Stimulated activated CD8-positive, alpha-beta memory T cell treated with anti-CD3 and anti-CD28 coated beads, Interleukin-7, amount 100 ng/mL, for 4 hours (primary cell): ENCODE data around the gene FAM131C.
"Not testable (repeated sequence)": the region's sequence is repeated elsewhere in the genome, so short reads cannot be mapped to it uniquely, and the experiment has no call there.

Experiments used
- DNase-seq, 2 donors: peaks; one replicate each; pipeline ENCODE4 v3.0.0-alpha.2; 2020; ENCODE audit warnings: low read depth in 2 of 2

FAM131C gene

DNA sequence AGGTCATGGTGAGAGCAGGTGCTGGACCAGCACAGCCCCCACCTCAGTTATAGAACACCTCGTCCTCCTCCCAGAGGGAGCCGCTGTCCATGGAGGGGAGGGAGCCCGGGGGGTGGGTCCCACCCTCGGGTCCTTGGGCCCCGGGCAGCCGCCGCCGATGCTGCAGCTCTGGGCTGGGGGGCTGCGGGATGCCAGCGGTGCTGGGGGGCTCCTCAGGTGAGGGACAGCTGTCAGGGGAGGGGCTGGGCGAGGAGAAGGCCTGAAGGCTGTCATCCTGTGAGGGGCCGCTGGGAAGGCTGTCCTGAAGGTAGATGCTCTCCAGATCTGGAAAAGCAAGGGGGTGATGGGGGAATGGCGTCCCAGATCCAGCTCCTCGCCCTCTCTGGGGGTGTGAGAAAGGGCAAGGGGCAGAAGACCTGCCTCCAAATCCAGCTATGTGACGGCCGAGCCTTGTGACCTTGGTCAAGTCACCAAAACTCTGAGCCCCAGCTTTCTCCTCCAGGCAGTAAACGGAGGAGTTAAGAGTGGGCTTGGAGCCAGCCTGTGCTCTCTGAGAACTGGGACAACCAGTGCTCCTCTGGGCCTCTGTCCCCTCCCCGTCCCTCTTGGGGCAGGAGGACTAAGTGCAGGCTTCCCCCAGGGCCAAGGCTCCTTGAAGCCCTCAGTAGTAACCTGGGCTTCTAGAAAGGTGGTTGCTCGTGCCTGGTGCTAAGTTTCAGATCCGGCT, 14.9 kb downstream of the FAM131C start:
- DNase-seq, result not testable (repeated sequence)

DNA sequence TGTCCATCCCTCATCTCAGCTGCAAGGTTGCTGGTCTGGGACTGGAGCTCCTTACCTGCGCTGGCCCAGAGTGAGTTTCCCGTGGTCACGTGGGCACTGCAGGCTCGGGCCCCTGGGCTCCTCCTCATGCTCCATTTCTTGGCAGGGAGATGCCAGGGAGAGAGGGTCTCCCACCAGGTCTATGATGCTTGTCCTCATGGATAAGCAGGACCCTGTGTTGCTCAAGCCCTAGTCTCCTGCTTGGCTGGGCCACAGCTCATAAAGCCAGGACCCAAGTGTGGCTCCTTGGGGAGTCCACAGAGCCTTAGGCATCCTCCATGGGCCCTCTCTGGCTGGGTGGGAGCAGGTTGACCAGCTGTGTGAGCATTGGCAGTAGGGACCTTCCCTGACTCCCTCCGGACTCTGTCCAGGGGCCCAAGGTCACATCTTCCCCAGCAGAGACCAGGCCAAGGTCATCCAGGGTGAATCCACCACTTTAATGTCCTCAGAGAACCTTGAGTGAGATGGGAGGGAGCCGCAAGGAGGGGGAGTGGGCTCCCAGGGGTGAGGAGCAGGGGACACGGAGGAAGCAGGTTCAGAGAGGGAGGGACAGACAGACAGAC, 16.0 kb downstream of the FAM131C start:
- not testable (repeated sequence) for DNase-seq

DNA sequence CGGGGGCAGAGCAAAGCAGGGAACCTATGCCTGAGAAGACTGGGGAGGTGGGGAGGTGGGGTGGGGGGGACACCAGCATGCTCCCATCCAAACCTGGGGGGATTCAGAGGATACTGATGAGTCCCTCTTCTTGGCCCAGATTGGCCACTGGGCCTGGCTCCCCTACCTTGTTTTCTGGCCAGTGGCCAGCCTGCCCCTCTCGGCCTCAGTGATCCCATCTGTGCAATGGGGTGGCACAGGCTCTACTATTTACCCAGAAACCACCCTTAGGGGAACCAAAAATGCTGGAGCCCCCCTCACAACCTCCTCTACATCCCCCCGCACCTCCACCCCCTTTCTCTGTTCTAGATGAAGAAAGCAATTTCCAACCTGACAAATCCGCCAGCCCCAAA, 16.9 kb downstream of the FAM131C start:
- DNase-seq, result not testable (repeated sequence)

DNA sequence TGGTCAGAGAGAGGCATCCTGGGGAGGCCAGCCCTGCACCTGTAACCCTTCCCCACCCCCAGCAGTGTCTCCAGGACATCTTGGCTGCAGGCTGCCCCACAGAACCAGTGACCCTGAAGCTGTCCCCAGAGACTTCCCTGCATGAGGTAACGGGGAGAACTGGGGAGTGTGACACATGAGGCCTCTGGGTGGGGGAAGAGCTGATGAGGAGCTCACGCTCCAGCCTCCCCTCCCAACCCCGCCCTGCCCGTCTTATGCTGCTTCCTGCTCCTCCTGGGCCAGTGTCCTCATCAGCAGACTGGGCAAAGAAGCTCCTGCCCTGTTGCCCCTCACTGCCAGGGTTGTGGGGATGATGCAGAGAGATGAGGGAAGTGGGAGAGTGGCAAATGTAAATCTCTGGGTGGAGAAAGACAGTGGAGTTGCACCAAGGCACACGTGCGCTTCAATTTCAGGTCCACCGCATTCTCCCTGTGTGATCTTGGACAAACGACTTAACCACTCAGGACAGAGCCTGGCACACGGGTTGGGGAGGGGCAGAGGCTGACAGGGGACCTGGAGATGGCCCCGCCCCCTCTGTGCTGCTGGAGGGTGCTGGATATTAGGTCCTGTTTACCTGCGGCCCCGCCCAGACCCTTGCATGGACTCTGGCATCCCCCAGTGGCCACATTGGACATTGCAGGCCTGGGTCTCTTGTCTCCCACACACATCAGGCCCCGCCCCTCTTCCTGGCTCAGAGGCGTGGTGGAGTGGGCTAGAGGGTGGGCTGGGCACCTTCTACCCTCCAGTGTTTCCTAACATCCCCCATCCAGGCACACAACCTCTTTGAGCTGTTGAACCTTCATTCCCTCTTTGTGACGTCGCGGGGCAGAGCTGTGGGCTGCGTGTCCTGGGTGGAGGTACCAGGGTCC, 17.6 kb downstream of the FAM131C start:
- DNase-seq, result peak; percentile 71 to 75

DNA sequence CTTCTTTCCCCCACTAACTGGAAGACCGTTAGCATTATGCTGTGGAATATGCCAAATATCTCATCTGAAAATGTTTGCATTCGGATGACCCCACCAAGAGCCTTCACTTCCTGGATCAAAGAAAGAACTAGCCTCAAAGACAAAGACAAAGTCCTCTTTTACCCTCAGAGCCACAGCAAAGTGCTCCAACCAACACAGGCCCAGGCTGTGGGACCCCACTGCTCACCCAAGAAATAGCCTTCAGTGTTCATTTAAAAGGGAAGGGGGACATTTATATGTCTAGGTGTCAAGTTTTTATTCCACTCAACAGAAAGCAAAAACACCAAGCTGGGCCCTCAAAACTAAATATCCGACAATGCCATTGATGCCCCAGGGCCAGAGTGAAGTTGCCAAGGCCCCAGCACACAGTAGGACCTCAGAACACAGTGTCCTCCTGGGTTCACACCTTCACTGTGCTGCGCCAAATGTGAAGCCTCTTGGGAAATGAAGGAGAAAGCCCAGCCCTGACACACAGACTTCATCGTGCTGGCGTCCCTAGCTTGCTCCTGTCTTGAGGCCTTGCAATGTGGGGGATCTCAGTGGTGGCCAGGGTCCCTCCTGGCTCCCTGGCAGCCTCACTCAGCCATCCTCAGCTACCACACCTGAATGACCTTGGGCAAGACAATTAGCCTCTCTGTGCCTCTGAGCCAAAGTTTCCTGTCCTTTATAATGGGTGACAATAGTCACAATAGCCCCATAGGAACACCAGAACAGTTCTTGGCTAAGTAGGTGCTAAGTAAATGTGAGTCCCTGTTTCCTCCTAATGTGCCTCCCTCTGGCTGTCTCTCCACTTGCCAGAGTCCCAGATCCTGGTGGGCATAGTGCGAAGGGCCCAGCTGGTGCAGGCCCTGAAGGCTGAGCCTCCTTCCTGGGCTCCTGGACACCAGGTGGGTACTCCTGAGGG, 18.6 kb downstream of the FAM131C start:
- no peak for DNase-seq

DNA sequence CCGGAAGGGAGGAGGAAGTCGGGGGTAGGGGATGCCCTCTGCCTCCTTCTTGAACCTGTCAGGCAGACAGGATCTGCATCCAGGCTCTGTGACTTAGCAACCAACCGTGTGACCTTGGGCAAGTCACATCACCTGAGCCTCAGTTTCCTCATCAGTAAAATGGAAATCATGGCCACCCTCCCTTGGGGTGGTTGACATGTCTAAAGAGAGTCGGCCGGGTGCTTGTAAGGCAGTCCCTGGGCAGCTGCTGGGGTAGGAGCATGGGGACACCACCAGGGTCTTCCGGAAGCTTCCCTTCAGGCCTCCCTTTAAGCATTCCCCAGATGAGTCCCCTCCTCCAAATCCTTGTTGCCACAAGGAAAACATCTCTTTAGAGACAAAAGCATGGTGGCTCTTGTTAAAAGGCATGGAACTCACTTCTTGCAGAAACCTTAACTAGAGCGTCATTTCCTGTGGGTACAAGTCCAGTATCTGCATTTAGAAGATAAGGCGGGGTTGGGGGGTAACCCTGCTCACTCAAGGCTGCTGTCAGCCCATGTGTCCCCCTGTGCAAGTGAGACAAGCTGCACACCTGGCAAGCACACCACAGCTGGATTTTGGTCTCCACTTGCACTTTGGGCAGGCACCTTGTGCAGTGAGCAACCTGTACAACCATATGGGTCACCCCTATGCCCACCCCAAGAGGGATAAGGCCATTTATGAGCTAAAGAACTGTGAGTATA, 19.5 kb downstream of the FAM131C start:
- no peak for DNase-seq

DNA sequence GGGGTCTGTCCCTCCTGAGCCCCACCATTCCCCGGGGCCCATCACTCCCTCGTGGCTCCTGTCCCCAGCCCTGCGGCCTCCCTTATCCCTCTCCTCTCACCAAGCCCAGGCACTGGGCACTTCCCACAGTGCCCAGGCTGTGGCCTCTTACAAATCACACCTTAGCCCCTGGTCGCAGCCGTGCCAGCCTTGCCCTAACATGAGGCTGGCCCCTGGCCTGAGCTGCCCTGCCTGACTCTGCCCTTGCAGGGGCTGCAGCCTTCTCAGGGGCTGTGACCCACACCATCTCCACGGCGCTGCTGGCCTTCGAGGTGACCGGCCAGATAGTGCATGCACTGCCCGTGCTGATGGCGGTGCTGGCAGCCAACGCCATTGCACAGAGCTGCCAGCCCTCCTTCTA, 21.5 kb downstream of the FAM131C start:
- DNase-seq, result not testable (repeated sequence)

DNA sequence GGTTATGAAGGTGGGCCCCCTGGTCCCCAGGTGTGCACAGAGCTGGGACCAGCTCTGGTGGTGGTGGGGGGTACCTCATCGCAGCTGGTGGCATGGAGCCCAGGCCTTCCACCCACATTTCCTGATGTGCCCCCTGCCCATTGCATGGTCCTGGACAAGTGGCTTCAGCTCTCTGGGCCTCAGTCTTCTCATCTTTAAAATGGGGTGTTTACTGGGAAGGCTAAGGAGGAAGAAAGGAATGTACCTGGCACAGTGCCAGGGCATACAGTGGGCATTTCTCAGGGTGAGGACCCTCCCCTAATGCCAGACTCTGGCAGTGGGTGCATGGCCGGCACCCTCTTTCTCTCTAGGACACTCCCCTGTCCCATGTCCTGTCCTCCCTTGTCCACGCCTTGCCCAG, 22.4 kb downstream of the FAM131C start:
- no peak for DNase-seq

DNA sequence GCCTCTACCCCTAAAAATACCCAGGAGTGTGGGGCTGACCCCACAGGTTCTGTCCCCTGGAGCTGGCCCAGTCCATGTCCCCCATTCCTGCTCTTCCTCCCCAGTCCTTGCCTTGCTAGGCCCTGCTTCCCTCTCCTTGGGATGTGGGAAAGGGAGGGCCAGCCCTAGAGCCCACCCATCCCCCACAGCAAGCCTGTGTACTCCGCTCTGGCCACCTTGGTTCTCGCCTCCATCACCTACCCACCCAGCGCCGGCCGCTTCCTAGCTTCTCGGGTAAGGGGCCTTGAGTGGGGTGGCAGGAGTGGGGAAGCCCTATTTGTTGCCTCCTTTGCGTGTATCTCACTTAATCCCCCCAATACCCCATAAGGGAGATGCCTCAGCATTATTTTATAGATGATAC, 23.1 kb downstream of the FAM131C start:
- no peak for DNase-seq

DNA sequence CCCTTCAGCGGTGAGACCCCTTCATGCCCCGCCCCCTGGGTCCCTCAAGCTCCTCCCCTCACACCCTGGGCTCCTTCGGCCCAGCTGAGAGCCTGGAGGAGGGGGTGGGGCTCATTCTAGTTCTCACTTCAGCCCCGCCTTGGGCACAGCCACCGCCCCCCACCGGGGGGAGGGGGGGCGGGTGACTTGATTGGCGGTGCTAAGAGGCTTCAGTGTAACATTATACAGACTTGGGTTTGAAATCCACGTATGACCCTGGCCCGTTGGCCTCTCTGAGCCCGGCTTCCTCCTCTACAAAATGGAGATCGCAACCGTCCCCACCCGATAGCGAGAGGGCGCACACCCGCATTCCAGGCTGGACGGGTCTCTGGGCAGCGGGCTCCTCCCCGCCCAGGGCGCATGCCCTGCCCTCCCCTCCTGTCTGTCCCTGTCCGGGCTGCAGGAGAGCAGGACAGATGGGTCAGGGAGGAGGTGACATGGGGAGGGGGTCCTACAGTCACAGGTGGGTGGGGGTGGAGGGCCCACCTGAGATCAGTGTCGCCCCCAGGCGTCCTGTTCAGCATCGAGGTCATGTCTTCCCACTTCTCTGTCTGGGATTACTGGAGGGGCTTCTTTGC, 24.8 kb downstream of the FAM131C start:
- DNase-seq, result peak; percentile 13 to 40

DNA sequence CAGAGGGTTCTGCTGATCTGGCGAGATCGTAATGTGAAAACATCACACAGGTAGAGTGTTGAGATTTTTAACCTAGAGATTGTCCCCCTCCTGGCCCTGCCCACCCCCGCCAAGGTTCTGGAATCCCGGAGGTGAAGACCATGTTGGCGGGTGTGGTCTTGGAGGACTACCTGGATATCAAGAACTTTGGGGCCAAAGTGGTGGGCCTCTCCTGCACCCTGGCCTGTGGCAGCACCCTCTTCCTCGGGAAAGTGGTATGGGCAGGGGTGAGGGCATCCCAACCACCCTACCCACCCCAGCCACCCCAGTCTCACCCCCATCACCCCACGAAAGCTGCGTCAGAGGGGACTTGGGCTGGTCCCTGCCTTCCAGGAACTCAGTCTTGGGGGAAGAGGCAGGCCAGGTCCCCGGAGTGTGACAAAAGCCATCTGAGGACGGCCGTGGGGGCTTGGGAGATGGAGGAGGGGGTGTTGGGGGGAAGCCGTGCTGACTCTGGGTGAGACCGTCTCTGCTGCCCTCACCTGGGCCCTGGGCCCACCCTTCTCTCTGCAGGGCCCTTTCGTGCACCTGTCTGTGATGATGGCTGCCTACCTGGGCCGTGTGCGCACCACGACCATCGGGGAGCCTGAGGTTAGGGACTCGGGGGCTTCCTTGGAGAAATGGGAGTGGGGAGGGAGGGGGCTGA, 25.5 kb downstream of the FAM131C start:
- no peak for DNase-seq

DNA sequence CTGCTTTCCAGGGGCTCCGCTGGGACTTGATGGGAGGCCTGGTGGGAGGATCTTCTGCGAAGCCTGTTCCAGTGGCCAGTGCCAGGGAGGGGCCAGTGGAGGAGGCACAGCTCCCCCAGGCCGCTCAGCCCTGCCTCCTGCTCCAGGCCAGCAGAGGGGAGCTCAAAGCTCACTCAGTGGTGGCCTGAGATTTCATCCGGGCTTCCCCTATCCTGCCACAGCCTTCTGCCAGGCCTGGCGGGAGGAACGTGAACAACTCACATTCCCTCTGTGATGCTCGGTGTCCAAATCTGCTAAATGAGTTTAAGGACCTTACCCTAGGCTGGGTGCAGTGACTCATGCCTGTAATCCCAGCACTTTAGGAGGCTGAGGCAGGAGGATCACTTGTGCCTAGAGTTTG, 26.6 kb downstream of the FAM131C start:
- DNase-seq, result no peak

DNA sequence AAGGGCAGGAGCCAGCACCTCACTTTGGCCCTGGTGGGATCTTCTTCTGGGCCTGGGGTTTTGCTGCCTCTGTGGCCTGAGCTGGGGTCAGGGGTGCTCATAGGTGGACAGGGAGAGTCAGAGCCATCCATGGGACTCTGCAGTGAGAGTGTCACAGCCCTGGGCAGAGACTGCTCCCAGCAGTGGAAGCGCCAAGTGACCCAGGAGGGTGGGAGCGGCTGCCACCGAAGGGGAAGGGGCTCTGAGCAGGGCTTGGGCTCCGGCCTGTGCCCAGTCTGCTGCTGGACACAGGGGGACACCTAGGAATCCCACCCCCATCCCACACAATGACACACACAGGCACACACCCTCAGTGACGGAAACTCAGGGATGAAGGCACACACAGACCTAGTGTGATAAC, 29.5 kb downstream of the FAM131C start:
- DNase-seq, result no peak

DNA sequence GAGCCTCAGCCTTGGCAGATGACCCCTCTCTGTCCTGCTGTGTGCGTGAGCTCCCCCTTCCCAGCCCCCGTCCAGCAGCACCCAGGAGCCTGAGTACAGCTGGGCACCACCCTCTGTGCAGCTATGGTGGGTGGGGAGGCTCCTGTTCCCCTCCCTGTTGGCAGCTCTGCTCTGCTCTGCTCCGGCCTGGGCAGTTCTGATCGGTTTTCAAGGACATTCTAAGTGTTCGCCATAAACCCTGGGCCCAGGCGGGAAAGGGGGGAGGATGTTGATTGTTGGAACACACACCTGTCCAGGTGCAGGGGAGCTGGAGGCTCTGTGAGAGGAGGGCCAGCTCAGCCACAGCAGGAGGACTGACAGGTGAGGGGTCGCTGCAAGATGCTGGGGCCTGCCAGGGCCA, 29.9 kb downstream of the FAM131C start, which contains the start of gene CLCNKB:
TSS of gene CLCNKB (plus strand) at position 262 of the 400 bp plus-strand sequence. CDS start 711 bp downstream, outside the sequence.
- no peak for DNase-seq

DNA sequence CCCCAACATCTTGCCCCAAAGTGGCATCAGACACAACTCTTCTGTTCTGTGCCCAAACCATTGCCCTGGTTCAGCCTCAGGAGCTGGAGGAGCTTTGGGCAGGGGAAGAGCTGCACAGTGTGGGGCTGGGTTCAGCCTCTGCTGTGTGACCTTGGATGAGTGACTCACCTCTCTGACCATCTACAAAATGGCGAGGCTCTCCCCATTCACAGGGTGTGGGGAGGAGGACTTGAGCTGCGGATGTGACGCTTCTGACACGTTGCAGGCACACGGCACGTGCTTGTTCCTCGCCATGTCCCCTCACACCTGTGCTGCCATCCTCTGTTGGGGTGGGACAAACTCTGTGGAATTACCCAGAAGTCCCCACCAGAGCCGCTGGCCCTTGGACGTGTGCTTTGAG, 30.8 kb downstream of the FAM131C start:
- DNase-seq, result not testable (repeated sequence)

DNA sequence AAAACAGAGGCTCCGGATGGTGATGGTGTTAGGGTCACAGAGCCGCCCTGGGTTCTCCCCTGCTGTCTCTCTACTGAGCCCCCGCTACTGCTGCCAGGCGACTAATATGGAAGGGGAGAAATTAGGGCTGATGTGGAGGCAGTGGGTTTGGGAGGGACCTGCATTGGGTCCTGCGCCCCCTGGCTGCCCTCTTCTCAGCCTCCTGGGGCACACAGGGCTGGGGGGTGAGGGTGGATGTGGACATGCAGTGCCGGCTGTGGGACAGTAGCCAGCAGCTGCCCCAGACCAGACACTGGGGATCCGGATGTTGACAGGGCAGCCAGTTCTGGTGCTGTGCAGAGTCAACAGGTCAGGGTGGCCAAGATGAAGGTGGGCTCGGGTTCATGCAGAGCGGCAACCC, 31.4 kb downstream of the FAM131C start:
- DNase-seq, result no peak

DNA sequence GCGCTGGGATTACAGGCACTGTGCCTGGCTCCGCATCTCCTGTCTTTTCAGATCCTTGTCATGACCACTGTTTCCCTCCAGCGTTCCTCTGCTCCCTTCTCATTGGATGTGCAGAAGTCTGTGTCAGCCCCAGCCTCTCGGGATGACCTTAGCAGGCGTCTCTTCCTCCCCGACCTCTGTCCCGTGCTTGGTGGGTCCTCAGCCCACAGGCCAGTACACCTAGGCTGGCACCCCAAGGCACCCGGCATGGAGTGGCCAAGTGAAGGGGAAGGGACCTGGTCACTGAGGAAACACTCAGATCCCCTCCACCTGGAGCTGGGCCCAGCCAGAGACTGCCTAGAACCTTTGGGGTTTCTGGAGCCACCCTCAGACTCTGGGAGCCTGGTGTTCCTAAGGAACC, 32.3 kb downstream of the FAM131C start:
- no peak for DNase-seq

DNA sequence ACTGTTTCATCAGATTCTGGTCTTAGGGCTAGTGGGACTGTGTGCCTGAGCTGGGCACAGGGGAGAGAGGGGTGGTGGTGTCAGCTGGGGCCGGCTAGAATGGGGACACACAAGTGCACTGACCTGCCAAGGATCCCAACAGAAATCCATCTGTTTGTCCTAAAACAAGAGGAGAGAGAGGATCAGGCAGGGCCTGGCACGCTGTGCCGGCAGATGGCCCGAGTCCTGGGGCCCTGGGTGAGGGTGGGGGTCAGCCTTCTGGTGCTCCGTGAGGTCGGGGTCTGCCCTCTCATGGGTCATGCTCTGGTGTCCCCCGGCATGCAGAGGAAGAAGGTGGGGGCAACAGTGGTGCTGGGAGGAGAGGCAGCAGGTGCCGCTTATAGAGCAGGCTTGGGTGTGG, 33.6 kb downstream of the FAM131C start:
- not testable (repeated sequence) for DNase-seq

DNA sequence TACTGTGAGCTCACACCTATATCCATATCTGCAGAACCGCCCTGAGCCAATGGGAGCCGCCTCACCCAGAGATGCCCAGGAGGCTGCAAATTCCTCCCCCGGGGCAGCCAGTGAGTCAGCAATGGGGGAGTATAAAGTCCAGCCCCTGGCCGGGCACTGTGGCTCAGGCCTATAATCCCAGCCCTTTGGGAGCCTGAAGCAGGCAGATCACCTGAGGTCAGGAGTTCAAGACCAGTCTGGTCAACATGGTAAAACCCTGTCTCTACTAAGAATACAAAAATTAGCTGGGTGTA, 34.9 kb downstream of the FAM131C start:
- no peak for DNase-seq

DNA sequence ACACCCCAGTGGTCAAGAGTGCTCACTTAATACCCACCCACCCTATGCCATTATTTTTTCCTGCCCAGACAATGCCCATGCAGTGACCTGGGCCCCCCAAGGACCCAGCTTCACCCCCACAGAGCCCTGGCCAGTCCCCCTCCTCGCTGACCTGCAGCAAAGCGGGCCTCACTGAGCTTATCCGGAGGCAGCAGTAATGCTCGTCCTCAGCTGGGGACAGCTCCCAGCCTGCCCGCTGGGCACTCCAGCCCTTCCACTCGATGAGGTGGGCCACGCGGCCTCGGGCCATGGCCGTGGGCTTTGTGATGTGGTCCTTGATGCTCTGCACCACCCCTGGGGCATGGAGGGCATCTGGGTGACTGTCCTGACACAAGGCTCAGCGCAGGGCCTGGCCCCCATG, 37.0 kb downstream of the FAM131C start:
- not testable (repeated sequence) for DNase-seq
